RWPE2 (cell line): Measurements from ENCODE around the gene ITPR1.

Experiments
- ATAC-seq: fragments of 200-7000 bp; cut with Tn5 transposase; 3 replicates; pipeline ENCODE4 v1.9.1; 2021; ENCODE audit warnings: low read depth
- DNase-seq: peaks from one replicate; pipeline ENCODE4 v3.0.0-alpha.2; 2020; ENCODE audit warnings: low spot score
- H3K27ac ChIP-seq: fragments of 450-650 bp; 2 replicates; pipeline ENCODE4 v1.5.1; 2017; ENCODE audit warnings: mild to moderate bottlenecking; ENCODE audit not compliant: poor library complexity, severe bottlenecking
- H3K27me3 ChIP-seq: fragments of 250-450 bp; sonication (Bioruptor Pico); 2 replicates; pipeline ENCODE4 v1.5.1; 2021; ENCODE audit warnings: mild to moderate bottlenecking, moderate library complexity; ENCODE audit not compliant: insufficient read depth, poor library complexity, severe bottlenecking
- H3K36me3 ChIP-seq: fragments of 250-450 bp; sonication (Bioruptor Pico); 2 replicates; pipeline ENCODE4 v1.5.1; 2020; ENCODE audit warnings: low read depth, mild to moderate bottlenecking, moderate library complexity
- H3K4me1 ChIP-seq: fragments of 250-450 bp; sonication (Bioruptor Pico); 2 replicates; pipeline ENCODE4 v1.5.1; 2021; ENCODE audit warnings: mild to moderate bottlenecking, moderate library complexity; ENCODE audit not compliant: insufficient read depth, poor library complexity, severe bottlenecking
- H3K4me3 ChIP-seq: fragments of 250-450 bp; sonication (Bioruptor Pico); 2 replicates; pipeline ENCODE4 v1.5.1; 2021; ENCODE audit warnings: mild to moderate bottlenecking, moderate library complexity; ENCODE audit not compliant: severe bottlenecking
- H3K9me3 ChIP-seq: fragments of 250-450 bp; sonication (Bioruptor Pico); 2 replicates; pipeline ENCODE4 v1.5.1; 2021; ENCODE audit warnings: mild to moderate bottlenecking, moderate library complexity; ENCODE audit not compliant: severe bottlenecking
- CTCF ChIP-seq: fragments of 450-650 bp; IDR thresholded peaks from one replicate; pipeline ENCODE4 v1.5.1; 2017; ENCODE audit warnings: mild to moderate bottlenecking, moderate library complexity; ENCODE audit not compliant: poor library complexity, severe bottlenecking

Gene ITPR1

GRCh38 chr3:4680227-4680691, 187.1 kb downstream of the ITPR1 start:
- Histone ChIP-seq H3K27me3 (no peaks in the 10 kb centered on the region), H3K27ac (no peak overlapping the region), H3K4me1 (no peaks in the 10 kb centered on the region), H3K4me3 (no peak overlapping the region), H3K9me3 (no peaks in the 10 kb centered on the region), H3K36me3 (no peaks in the 10 kb centered on the region)
- DNase-seq (no peak), ATAC-seq (no peak)
- no peak for TF ChIP-seq CTCF

- no peak for TF ChIP-seq CTCF
- Histone ChIP-seq H3K27me3 (no peaks in the 10 kb centered on the region), H3K9me3 (no peaks in the 10 kb centered on the region), H3K4me3 (no peak overlapping the region), H3K36me3 (no peaks in the 10 kb centered on the region), H3K27ac (no peak overlapping the region), H3K4me1 (no peaks in the 10 kb centered on the region)
- DNase-seq (no peak), ATAC-seq (no peak)
These were observed 187.7 kb downstream of the ITPR1 start for GRCh38 chr3:4680871-4681300.

GRCh38 chr3:4681301-4681700, 188.2 kb downstream of the ITPR1 start:
- no peak for TF ChIP-seq CTCF
- no peak for ATAC-seq
- Histone ChIP-seq H3K4me1 (no peaks in the 10 kb centered on the region), H3K36me3 (no peaks in the 10 kb centered on the region), H3K27ac (no peak overlapping the region), H3K4me3 (no peak overlapping the region), H3K27me3 (no peaks in the 10 kb centered on the region), H3K9me3 (no peaks in the 10 kb centered on the region)
- no peak for DNase-seq

- ATAC-seq (no peak), DNase-seq (no peak)
- H3K4me3 ChIP-seq = no peak overlapping the region
- H3K36me3 ChIP-seq = no peaks in the 10 kb centered on the region
- TF ChIP-seq CTCF = no peak
- no peaks in the 10 kb centered on the region for H3K9me3 ChIP-seq
- H3K27ac ChIP-seq = no peak overlapping the region
- no peaks in the 10 kb centered on the region for H3K4me1 ChIP-seq
- no peaks in the 10 kb centered on the region for H3K27me3 ChIP-seq
These were observed 191.0 kb downstream of the ITPR1 start for GRCh38 chr3:4684117-4684516.

GRCh38 chr3:4684976-4685375, 191.8 kb downstream of the ITPR1 start:
- no peak overlapping the region for H3K4me3 ChIP-seq
- no peaks in the 10 kb centered on the region for H3K9me3 ChIP-seq
- ATAC-seq = no peak
- H3K27me3 ChIP-seq = no peaks in the 10 kb centered on the region
- H3K4me1 ChIP-seq = no peaks in the 10 kb centered on the region
- TF ChIP-seq CTCF = no peak
- H3K36me3 ChIP-seq = no peaks in the 10 kb centered on the region
- DNase-seq = no peak
- H3K27ac ChIP-seq = no peak overlapping the region
